Mesodermal cell (in vitro differentiated cells): ENCODE results near the gene ZNF184.
"Not testable (repeated sequence)": the region's sequence is repeated elsewhere in the genome, so short reads cannot be mapped to it uniquely, and the experiment has no call there.

Experiments
- H3K27ac ChIP-seq: 2 replicates; pipeline ENCODE4 v1.7.0; 2013; ENCODE audit warnings: mild to moderate bottlenecking, low read depth, low read length, moderate library complexity; ENCODE audit not compliant: severe bottlenecking
- H3K36me3 ChIP-seq: 2 replicates; pipeline ENCODE4 v1.7.1; 2013; ENCODE audit warnings: mild to moderate bottlenecking, low read length, moderate library complexity; ENCODE audit not compliant: control insufficient read depth, insufficient read depth
- H3K4me1 ChIP-seq: one replicate; pipeline ENCODE4 v1.7.1; 2013; ENCODE audit warnings: mild to moderate bottlenecking, low read length; ENCODE audit not compliant: insufficient read depth, control insufficient read depth, poor library complexity, severe bottlenecking
- H3K4me3 ChIP-seq: 2 replicates; pipeline ENCODE4 v1.7.0; 2013; ENCODE audit warnings: low read length, control low read depth, mild to moderate bottlenecking; ENCODE audit not compliant: insufficient read depth, poor library complexity, severe bottlenecking; ENCODE audit errors: extremely low read depth
- H3K9me3 ChIP-seq: 2 replicates; pipeline ENCODE4 v1.7.1; 2013; ENCODE audit warnings: mild to moderate bottlenecking, low read length, moderate library complexity; ENCODE audit not compliant: control insufficient read depth
- WGBS, 2 experiments: methylation state at CpG; one replicate each; pipeline ENCODE4 v1.1.5; 2013; ENCODE audit warnings: missing lambda C conversion rate in 2 of 2; ENCODE audit not compliant: insufficient coverage in 2 of 2; 5-methylcytosine and 5-hydroxymethylcytosine counted together

Gene ZNF184

GRCh38 chr6:27452496-27452897, 20.4 kb downstream of the ZNF184 start:
- Histone ChIP-seq H3K4me1 (no peaks in the 10 kb centered on the region), H3K9me3 (peaks cover 91% of the 10 kb centered on the region), H3K36me3 (peaks cover 78% of the 10 kb centered on the region), H3K27ac (no peak overlapping the region), H3K4me3 (no peak overlapping the region)
- WGBS, 2 experiments, result no CpG with 5 or more reads among the region's 3 CpGs

- WGBS, 2 experiments, result 100% methylated on average over 1 of the region's 9 CpGs
- peaks cover 71% of the 10 kb centered on the region for H3K36me3 ChIP-seq
- H3K4me1 ChIP-seq, result no peaks in the 10 kb centered on the region
- no peak overlapping the region for H3K4me3 ChIP-seq
- H3K9me3 ChIP-seq, result peaks cover 84% of the 10 kb centered on the region
- no peak overlapping the region for H3K27ac ChIP-seq
Measured at GRCh38 chr6:27451660-27452390, 21.1 kb downstream of the ZNF184 start.

DNA sequence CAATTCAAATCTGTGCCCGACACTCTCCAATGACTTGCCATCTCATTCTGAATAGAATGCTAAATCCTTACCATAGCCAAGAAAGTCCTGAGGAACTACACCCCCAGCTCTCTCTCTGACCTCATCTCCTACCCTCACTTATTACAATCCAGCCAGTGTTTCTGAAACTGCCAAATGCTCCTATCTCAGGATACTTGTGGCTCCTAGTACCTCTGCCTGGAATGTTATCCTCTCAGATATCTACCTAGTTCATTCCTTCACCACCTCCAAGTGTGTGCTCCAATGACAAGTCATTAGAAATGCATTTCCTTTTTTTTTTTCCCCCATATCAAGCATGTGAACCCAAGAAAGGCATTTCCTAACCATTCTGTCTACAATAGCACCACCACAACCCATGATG, 24.4 kb downstream of the ZNF184 start:
- H3K4me1 ChIP-seq, result no peaks in the 10 kb centered on the region
- H3K4me3 ChIP-seq, result no peak overlapping the region
- no peak overlapping the region for H3K27ac ChIP-seq
- 100% methylated on average over 1 of the region's 1 CpG for WGBS, 2 experiments
- peaks cover 60% of the 10 kb centered on the region for H3K9me3 ChIP-seq
- H3K36me3 ChIP-seq, result peaks cover 38% of the 10 kb centered on the region

DNA sequence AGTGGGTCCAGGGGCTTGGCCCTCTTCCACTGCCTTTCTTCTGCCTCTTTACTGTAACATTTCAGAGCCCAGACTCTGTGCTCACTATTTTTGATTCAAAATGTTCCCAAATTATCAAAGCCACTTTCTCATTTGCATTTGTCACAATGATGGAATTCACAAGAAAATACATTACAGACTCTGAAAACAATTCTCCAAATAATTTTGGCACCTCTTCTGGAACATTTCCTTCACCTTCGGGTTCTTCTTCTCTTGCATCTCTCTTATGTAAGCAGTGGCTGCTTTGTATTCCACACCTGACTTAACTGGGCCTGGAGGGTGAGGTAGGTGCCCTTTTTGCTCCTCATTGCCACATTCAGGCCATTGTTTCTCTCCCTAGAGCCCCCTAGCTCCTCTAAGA, 30.0 kb downstream of the ZNF184 start:
- no peaks in the 10 kb centered on the region for H3K4me1 ChIP-seq
- H3K36me3 ChIP-seq, result no peaks in the 10 kb centered on the region
- H3K9me3 ChIP-seq, result peaks cover 15% of the 10 kb centered on the region
- H3K4me3 ChIP-seq, result no peak overlapping the region
- 71% methylated on average over 1 of the region's 1 CpG; no CpG with 5 or more reads in 1 of the 2 experiments for WGBS, 2 experiments
- no peak overlapping the region for H3K27ac ChIP-seq

DNA sequence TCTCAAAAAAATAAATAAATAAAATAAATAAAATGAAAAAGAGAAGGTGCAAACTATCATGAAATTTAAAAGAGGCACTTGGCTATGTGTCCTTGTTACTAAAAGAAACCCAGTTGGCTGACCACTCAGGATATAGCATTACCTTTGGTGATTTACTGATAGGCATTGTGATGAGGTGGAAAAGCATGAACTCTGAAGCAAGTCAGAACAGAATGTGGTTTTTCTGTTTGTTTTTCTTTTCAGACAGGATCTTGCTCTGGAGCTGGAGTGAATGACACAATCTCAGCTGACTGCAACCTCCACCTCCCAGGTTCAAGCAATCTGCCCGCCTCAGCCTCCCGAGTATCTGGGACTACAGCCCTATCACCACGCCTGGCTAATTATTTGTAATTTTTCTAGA, 31.9 kb downstream of the ZNF184 start:
- H3K27ac ChIP-seq, result no peak overlapping the region
- H3K9me3 ChIP-seq, result peaks cover 15% of the 10 kb centered on the region
- H3K4me3 ChIP-seq, result no peak overlapping the region
- H3K4me1 ChIP-seq, result no peaks in the 10 kb centered on the region
- H3K36me3 ChIP-seq, result no peaks in the 10 kb centered on the region
- WGBS, 2 experiments, result 86 to 93% methylated on average over 2 to 3 of the region's 3 CpGs

DNA sequence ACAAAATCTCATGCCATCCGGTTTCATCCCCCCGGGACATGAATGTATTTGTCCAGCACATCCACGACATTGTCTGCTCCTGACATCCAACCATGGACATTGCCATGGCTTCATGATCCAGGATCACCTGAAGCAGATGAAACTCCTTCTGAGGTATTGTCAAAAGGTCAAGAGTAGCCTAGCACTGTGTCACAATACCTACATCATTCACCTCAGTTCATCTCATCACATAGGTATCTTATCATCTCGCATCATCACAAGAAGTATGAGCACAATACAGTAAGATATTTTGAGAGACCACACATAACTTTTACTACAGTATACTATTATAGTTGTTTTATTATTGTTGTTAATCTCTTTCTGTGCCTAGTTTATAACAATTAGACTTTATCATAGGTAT, 33.5 kb downstream of the ZNF184 start:
- H3K4me1 ChIP-seq, result no peaks in the 10 kb centered on the region
- H3K36me3 ChIP-seq, result no peaks in the 10 kb centered on the region
- no peak overlapping the region for H3K4me3 ChIP-seq
- WGBS, 2 experiments, result 83 to 94% methylated on average over 2 to 3 of the region's 4 CpGs
- peaks cover 12% of the 10 kb centered on the region for H3K9me3 ChIP-seq
- H3K27ac ChIP-seq, result no peak overlapping the region

- 67 to 82% methylated on average over 1 of the region's 1 CpG for WGBS, 2 experiments
- Histone ChIP-seq H3K27ac (no peak overlapping the region), H3K4me1 (no peaks in the 10 kb centered on the region), H3K9me3 (no peaks in the 10 kb centered on the region), H3K4me3 (no peak overlapping the region), H3K36me3 (no peaks in the 10 kb centered on the region)
Measured at GRCh38 chr6:27433714-27434113, 39.2 kb downstream of the ZNF184 start.

DNA sequence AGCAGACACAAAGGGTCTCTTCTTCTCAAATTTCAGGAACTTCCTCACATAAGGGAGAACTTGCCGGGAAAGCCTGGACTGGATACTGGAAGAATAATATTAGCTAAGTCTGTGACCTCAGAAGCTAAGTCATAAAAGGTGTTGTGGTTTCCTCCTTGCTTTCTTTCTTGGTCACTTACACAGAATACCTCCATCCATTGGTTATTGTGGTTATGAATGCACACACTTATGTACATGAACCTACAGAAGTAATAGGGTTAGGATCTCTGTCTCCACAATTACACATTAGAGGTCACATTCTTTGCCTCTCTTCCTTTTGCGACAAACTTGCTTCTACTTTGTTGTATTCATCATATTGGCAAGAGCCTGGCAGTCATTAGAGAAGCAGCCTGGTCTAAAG, 43.9 kb downstream of the ZNF184 start:
- Histone ChIP-seq H3K4me1 (no peaks in the 10 kb centered on the region), H3K36me3 (no peaks in the 10 kb centered on the region), H3K4me3 (no peak overlapping the region), H3K9me3 (no peaks in the 10 kb centered on the region), H3K27ac (no peak overlapping the region)
- 88% methylated on average over 1 of the region's 2 CpGs; no CpG with 5 or more reads in 1 of the 2 experiments for WGBS, 2 experiments

DNA sequence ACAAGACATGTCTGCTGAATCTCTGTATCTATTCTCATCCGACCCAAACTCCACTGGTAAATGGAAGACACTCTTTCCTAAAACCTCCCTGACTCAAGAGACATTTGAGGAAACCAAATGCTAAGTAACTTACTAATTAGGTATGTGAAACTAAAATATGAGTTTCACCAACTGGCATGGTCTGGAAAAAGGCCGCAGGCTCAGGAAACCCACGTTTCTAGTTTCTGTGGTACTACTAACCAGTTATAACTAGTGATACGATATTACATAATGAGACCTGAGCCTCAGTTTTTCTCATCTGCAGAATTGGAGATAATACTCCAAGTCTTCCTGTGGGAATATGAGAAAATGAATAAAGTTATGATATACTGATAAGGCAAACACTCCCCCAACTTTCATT, 44.4 kb downstream of the ZNF184 start:
- H3K36me3 ChIP-seq, result no peaks in the 10 kb centered on the region
- H3K4me3 ChIP-seq, result no peak overlapping the region
- WGBS, 2 experiments, result 94% methylated on average over 3 of the region's 4 CpGs
- H3K4me1 ChIP-seq, result no peaks in the 10 kb centered on the region
- no peaks in the 10 kb centered on the region for H3K9me3 ChIP-seq
- H3K27ac ChIP-seq, result no peak overlapping the region

- Histone ChIP-seq H3K4me1 (no peaks in the 10 kb centered on the region), H3K4me3 (no peak overlapping the region), H3K9me3 (no peaks in the 10 kb centered on the region), H3K27ac (no peak overlapping the region), H3K36me3 (no peaks in the 10 kb centered on the region)
- 86 to 93% methylated on average over 4 of the region's 4 CpGs for WGBS, 2 experiments
Measured at GRCh38 chr6:27426045-27426620, 46.8 kb downstream of the ZNF184 start.

DNA sequence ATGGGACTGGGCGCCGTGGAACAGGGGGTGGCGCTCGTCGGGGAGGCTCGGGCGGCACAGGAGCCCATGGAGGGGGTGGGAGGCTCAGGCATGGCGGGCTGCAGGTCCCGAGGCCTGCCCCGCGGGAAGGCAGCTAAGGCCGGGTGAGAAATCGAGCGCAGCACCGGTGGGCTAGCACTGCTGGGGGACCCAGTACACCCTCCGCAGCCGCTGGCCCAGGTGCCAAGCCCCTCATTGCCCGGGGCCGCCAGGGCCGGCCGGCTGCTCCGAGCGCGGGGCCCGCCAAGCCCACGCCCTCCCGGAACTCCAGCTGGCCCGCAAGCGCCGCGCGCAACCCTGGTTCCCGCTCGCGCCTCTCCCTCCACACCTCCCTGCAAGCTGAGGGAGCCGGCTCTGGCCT, 48.1 kb downstream of the ZNF184 start:
- not testable (repeated sequence) for H3K4me3 ChIP-seq, H3K36me3 ChIP-seq, H3K27ac ChIP-seq, H3K4me1 ChIP-seq, H3K9me3 ChIP-seq
- 86 to 90% methylated on average over 14 to 22 of the region's 36 CpGs for WGBS, 2 experiments
